ENCODE results near the gene C10orf95. TPM values are rescaled to one million over a fixed set of nuclear protein-coding genes. Genes with fewer than 3 reads are reported as not detected.

C10orf95 gene
- total RNA-seq, 3 donors from 2014 or later = 0.27 to 0.96 (median 0.45) TPM

DNA sequence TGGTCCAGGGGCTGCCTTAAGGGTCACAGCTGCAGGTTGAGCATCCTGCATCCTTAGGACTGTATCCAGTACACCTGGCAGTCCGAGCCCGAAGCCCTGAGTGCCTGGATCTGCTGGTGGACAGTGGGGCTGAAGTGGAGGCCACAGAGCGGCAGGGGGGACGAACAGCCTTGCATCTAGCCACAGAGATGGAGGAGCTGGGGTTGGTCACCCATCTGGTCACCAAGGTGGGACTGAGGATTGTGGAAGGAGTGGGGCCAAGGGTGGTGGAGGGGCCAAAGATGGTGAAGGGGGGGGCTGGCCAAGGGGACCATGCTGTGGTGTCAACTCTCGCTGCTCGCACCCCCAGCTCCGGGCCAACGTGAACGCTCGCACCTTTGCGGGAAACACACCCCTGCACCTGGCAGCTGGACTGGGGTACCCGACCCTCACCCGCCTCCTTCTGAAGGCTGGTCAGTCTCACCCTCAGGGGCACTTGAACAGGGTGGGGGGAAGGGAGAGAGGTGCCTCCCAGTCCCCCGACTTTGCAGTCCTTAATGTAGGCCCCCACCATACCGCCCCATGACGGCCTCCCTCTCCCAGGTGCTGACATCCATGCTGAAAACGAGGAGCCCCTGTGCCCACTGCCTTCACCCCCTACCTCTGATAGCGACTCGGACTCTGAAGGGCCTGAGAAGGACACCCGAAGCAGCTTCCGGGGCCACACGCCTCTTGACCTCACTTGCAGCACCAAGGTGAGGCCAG is 50.6 kb downstream of the C10orf95 start:
- H3K4me3 Mint-ChIP-seq = no peak overlapping the region
- peaks cover 31% of the 10 kb centered on the region for H3K36me3 Mint-ChIP-seq (ENCODE audit: insufficient read depth)
- ATAC-seq (no peak), DNase-seq (no peak)
- peaks cover 35% of the 10 kb centered on the region for H3K4me1 Mint-ChIP-seq (ENCODE audit: low read depth)
- H3K27me3 Mint-ChIP-seq (ENCODE audit: low read depth) = no peaks in the 10 kb centered on the region
- no peaks in the 10 kb centered on the region for H3K9me3 Mint-ChIP-seq

GRCh38 chr10:102400076-102400475 is 51.3 kb downstream of the C10orf95 start:
- ATAC-seq (no peak), DNase-seq (no peak)
- Mint-ChIP-seq H3K27me3 (ENCODE audit: low read depth) (no peaks in the 10 kb centered on the region), H3K36me3 (ENCODE audit: insufficient read depth) (peaks cover 31% of the 10 kb centered on the region), H3K4me3 (peak overlapping the region; percentile 97), H3K9me3 (no peaks in the 10 kb centered on the region), H3K4me1 (ENCODE audit: low read depth) (peaks cover 35% of the 10 kb centered on the region)

Other genes starting within 250 kb of the C10orf95 start
- not detected for gene ELOVL3, start 225.2 kb downstream of the C10orf95 start, total RNA-seq
- under 1 TPM in 2 of 3 donors, not detected in 1; 0.25 to 0.46 TPM for gene PITX3, start 210.0 kb downstream of the C10orf95 start, total RNA-seq
- gene GBF1, start 206.0 kb downstream of the C10orf95 start, total RNA-seq = 10 to 100 TPM; 42.9 to 46.5 (median 43.3) TPM
- 100 to 1,000 TPM; 300 to 365 (median 302) TPM for gene NFKB2, start 55.8 kb downstream of the C10orf95 start, total RNA-seq
- gene PSD, start 32.8 kb downstream of the C10orf95 start, total RNA-seq = 1 to 10 TPM; 2.3 to 4.6 (median 3.7) TPM
- gene FBXL15, start 30.7 kb downstream of the C10orf95 start, total RNA-seq = 10 to 100 TPM; 16.5 to 17.7 (median 16.6) TPM
- 10 to 100 TPM; 44.3 to 50.6 (median 45.3) TPM for gene CUEDC2, start 19.0 kb downstream of the C10orf95 start, total RNA-seq
- 10 to 100 TPM; 65.2 to 69.8 (median 67.1) TPM for gene ACTR1A, start 51.2 kb upstream of the C10orf95 start, total RNA-seq
- 1 to 10 TPM; 8.7 to 8.8 (median 8.8) TPM for gene SUFU, start 52.4 kb upstream of the C10orf95 start, total RNA-seq
- gene TRIM8, start 192.9 kb upstream of the C10orf95 start, total RNA-seq = 10 to 100 TPM; 53.9 to 67.6 (median 59.9) TPM